ENCODE measurements around the gene RNF4.
"Not testable (repeated sequence)": the region's sequence is repeated elsewhere in the genome, so short reads cannot be mapped to it uniquely, and the experiment has no call there.

The RNF4 gene

GRCh38 chr4:2535376-2536192 lies 66.7 kb downstream of the RNF4 start:
- no peak for DNase-seq

DNA sequence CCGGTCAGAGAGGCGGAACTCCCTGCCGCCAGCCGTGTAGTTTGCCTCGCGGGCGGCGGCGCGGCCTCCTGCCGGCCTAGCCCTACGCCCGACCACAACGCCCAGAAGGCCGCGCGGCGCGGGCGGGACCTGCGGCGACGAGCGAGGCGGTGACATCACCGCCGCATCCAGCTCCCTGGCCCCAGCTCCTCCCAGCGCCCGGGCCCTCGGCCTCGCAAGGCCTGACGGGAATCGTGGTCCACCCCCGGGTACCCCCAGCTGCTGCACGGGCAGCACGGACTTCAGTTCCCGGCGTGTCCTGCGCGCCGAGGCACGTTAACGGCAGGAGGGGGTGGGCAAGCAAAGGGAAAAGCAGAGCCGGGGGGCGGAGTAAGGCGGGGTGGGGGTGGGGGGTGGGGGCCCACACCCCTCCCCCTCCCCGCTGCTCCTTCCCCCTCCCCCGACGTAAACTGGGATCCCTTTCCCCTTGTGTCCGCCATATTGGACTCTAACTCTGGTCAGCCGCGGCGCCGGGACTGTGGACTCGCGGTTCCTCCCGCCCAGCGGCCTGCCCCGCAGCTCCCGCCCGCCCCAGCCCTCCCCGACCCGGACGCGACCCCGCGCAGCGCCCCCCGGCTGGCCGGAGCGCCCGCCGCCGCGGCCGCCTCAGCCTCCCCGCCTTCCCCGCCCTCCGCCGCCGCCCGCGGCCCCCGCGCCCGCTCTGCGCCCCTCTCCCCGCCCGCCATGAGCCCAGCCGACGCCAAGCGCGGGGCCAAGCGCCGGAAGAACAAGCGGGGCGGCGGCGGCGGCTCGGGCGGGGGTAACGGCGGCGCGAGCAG lies 67.5 kb downstream of the RNF4 start, which contains the start of gene FAM193A:
Gene FAM193A (plus strand): TSS at position 455 of the 818 bp plus-strand sequence. CDS start 269 bp downstream, at position 724.
- DNase-seq = peak; percentile 64

DNA sequence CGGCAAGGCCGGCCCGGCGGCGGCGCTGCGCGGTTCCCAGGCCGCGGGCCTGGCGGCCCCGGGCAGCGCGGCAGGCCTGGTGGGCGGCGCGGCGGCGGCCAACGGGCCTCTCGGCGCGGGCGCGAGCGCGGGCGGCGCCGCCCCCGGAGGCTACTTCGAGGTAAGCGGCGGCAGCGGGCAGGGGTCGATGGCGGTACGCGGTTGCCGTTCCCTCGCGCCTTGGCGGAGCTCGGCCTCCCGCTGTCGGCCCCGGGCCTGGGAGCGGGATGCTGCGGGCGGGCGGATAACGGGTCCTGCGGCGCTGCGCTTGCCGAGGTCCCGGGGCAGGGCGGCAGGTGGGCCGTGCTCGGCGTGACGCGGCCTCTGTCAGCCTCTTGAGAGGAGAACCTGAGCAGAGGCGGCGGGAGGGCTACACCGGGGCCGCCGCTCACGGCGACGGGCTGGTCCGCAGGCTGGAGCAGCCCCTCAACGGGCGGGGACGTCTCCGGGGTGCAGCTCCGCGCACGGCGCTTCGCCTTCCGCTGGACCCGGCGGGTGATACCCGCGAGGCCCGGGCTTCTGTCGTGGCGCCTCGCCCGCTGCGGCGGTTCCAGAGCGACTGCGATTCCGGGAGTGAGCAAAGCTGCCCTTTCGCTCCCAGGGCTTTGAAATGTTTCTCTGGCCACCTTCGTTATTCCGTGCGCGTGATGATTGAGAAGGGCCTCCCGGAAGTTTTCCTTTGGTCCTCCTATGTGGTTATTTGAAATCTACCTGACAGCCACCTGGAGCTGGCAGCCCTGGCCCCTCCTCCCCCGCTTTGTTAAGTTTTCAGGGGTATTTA lies 68.3 kb downstream of the RNF4 start:
- no peak for DNase-seq

DNA sequence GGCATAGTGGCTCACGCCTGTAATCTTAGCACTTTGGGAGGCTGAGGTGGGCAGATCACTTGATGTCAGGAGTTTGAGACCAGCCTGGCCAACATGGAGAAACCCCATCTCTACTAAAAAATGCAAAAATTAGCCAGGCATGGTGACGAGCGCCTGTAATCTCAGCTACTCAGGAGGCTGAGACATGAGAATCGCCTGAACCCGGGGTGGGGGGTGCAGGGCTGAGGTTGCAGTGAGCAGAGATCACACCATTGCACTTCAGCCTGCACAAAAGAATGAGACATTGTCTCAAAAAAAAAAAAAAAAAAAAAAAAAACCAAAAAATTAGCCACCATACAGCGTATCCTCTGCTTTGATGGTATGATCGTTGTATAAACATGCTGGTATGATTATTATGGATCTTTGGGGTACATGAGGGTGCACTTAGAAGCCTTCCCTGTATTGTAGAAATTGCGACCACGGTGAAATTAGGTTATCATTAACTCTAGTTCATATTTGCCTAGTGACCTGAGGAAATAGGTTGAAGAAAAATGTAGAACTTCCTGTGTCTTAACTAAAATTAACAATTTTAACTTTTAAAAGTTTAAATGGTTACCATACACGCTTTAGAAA lies 74.8 kb downstream of the RNF4 start:
- not testable (repeated sequence) for DNase-seq

- DNase-seq = no peak
Observed at GRCh38 chr4:2545321-2546013, 76.6 kb downstream of the RNF4 start.

DNA sequence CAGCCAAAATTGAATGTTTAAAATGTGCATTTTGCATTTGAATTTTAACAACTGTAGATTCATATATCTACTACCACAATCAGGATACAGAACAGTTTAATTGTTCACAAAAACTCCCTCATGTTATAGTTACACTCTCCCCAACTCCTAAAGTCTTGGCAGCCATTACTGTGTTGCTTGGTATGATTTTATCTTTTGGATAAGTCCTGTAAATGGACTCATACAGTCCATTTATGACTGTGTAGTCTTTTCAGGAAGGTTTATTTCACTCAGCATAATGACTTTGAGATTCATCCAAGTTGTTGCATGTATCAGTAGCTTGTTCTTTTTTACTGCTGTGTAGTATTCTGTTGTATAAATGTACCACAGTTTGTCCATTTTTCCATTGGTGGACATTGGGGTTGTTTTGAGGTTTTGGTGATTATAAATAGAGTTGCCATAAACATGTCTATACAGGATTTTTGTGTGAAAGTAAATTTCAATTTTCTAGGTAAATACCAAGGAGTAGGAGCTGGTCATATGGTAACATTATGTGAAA lies 77.4 kb downstream of the RNF4 start:
- no peak for DNase-seq

DNA sequence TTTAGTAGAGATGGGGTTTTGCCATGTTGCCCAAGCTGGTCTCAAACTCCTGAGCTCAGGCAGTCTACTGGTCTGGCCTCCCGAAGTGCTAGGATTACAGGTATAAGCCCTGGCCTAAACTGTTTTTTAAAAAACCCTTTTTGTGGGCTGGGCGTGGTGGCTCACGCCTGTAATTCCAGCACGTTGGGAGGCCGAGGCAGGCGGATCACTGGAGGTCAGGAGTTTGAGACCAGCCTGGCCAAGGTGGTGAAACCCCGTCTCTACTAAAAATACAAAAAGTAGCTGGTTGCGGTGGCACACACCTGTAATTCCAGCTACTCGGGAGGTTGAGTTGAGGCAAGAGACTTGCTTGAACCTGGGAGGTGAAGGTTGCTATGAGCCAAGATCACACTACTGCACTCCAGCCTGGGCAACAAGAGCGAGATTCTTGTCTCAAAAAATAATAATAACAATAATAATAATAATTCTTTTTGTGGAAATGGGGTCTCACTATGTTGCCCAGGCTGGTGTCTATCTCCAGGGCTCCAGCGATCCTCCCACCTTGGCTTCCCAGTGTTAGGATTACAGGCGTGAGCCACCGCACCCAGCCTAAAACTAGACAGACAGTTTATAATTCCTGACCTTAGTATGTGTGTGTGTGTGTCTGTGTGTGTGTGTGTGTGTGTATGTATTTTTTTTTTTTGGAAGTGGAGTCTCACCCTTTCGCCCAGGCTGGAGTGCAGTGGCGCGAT lies 78.2 kb downstream of the RNF4 start:
- DNase-seq = not testable (repeated sequence)

DNA sequence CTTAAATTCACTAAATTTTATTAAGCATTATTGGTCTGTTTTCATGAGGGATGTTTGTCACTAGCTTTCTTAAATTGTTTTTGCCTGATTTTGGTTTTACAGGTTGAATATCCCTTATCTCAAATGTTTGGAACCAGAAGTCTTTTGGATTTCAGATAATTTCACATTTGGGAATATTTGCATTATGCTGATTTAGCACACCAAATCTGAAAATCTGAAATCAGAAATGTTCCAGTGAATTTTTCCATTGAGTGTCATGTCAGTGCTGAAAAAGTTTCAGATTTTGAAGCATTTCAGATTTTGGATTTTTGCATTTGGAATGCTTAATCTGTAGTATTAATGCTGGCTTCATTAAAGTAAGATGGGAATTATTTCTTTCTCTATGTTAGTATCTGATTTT lies 82.2 kb downstream of the RNF4 start:
- no peak for DNase-seq

DNA sequence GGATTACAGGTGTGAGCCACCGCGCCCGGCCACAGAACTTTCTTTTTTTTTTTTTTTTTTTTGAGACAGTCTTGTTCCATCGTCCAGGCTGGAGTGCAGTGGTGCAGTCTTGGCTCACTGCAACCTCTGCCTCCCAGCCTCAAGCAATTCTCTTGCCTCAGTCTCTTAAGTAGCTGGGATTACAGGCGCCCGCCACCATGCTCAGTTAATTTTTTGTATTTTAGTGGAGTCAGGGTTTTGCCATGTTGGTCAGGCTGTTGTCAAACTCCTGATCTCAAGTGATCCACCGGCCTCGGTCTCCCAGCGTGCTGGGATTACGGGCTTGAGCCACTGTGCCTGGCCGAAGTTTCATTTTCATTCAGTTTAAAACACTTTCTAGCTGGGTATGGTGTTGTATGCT lies 83.9 kb downstream of the RNF4 start:
- DNase-seq = no peak

- no peak for DNase-seq
Observed at GRCh38 chr4:2558301-2558700, 89.4 kb downstream of the RNF4 start.

- no peak for DNase-seq
Observed at GRCh38 chr4:2560167-2560566, 91.3 kb downstream of the RNF4 start.
